MCF 10A (cell line): ENCODE data around the gene CCDC85C. TPM values are rescaled to one million over a fixed set of nuclear protein-coding genes. Genes with fewer than 3 reads are reported as not detected.

Experiments
- BruUV-seq: library from RNA; stranded (reverse); fragments of 400-500 nt; replicated peaks from 2 replicates; lab custom pipeline; 2021; lab: Mats Ljungman, UMichigan
- CTCF ChIA-PET: fragments of 300-600 bp; sonication (Branson Sonifier 250); formaldehyde crosslinking; extraction: SDS; loops from one replicate; lab custom pipeline; 2021; ENCODE audit warnings: antibody characterized with exemption, inconsistent platforms; lab: Yijun Ruan, JAX
- POLR2A ChIA-PET: fragments of 300-600, 350-650 bp; sonication (Branson Sonifier 250); formaldehyde crosslinking; extraction: SDS; loops from one replicate; lab custom pipeline; 2020; ENCODE audit warnings: antibody characterized with exemption, inconsistent platforms; lab: Yijun Ruan, JAX
- DNase-seq: peaks from one replicate; pipeline ENCODE4 v3.0.0-alpha.2; 2018; ENCODE audit not compliant: unreplicated experiment
- H3K27ac Mint-ChIP-seq: one replicate; pipeline ENCODE4 v1.8.0; 2022; ENCODE audit warnings: mild to moderate bottlenecking, low read depth, mixed read lengths; ENCODE audit not compliant: unreplicated experiment
- H3K27me3 Mint-ChIP-seq: one replicate; pipeline ENCODE4 v1.8.0; 2022; ENCODE audit warnings: mixed read lengths; ENCODE audit not compliant: insufficient read depth, unreplicated experiment
- H3K36me3 Mint-ChIP-seq: one replicate; pipeline ENCODE4 v1.8.0; 2022; ENCODE audit warnings: mild to moderate bottlenecking, moderate library complexity, mixed read lengths; ENCODE audit not compliant: insufficient read depth, unreplicated experiment
- H3K4me1 Mint-ChIP-seq: one replicate; pipeline ENCODE4 v1.8.0; 2022; ENCODE audit warnings: mixed read lengths; ENCODE audit not compliant: insufficient read depth, unreplicated experiment
- H3K4me3 Mint-ChIP-seq: one replicate; pipeline ENCODE4 v1.8.0; 2022; ENCODE audit warnings: mild to moderate bottlenecking, moderate library complexity, mixed read lengths; ENCODE audit not compliant: unreplicated experiment
- H3K9me3 Mint-ChIP-seq: one replicate; pipeline ENCODE4 v1.8.0; 2022; ENCODE audit warnings: mixed read lengths; ENCODE audit not compliant: unreplicated experiment
- intact Hi-C: fragments of 100-400 bp; cut with micrococcal nuclease; formaldehyde crosslinking; loops from 2 replicates; pipeline ENCODE4 v1.14.1; 2022
- total RNA-seq: library from RNA; stranded (reverse); gene quantifications from 2 replicates; pipeline ENCODE4 v1.2.3, GENCODE V29; 2022
- TF ChIP-seq, protein P1 (sequence below): fragments of 200-600 bp; IDR thresholded peaks from one replicate; pipeline ENCODE4 v1.8.0; 2022; ENCODE audit warnings: antibody characterized with exemption, mild to moderate bottlenecking; ENCODE audit not compliant: unreplicated experiment

Gene CCDC85C
- total RNA-seq, 1 experiment from 2014 or later = 29.9 TPM

DNA sequence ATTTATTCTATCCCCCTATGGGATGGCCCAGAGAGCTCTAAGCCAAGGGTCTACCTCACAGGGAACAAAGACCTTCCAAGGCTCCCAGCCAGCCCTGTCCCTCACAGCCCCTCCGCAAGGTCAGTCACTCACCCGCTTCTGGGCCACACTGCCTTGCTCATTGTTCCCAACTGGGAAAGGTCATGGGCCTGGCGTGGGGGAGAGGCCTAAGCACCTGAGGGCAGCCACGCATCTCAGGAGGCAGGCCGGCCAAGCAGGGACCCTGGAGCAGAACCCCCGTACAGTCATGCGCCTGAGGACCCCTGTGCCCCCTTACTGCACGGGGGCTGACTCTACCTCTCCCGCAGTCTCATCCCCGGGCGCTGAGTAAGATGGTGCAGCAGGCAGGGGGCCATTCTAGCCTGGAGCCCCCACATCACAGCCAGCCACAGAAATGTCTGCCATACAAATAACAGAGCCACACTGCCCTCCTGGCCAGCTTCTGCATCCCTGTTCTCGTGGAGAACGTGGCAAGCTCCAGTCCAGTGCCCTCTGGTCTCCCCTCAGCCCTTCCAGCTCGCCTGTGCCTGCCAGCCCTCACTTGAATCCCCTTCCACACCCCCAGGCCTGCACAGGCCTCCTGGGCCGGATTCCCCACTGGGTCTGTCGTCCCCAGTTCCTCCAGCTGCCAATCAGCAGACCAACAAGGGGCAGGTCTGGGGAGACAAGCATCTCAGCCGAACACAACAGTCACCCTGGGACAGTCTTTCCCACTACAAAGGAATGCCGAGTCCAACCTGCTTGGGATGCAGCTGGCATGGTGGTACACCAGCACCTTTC is 16.3 kb downstream of the CCDC85C start:
- no peak overlapping the region for H3K27ac Mint-ChIP-seq
- TF ChIP-seq, protein P1, sequence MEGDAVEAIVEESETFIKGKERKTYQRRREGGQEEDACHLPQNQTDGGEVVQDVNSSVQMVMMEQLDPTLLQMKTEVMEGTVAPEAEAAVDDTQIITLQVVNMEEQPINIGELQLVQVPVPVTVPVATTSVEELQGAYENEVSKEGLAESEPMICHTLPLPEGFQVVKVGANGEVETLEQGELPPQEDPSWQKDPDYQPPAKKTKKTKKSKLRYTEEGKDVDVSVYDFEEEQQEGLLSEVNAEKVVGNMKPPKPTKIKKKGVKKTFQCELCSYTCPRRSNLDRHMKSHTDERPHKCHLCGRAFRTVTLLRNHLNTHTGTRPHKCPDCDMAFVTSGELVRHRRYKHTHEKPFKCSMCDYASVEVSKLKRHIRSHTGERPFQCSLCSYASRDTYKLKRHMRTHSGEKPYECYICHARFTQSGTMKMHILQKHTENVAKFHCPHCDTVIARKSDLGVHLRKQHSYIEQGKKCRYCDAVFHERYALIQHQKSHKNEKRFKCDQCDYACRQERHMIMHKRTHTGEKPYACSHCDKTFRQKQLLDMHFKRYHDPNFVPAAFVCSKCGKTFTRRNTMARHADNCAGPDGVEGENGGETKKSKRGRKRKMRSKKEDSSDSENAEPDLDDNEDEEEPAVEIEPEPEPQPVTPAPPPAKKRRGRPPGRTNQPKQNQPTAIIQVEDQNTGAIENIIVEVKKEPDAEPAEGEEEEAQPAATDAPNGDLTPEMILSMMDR = no peak
- ChIA-PET POLR2A (interaction anchor here (0.7 kb wide), 1 partner anchor 39 kb away, joined by 4 read pairs; no protein-coding TSS in a partner anchor), CTCF (interaction anchor here (0.5 to 0.7 kb wide), 2 partner anchors 13 to 64 kb away, joined by 3 read pairs; no protein-coding TSS in a partner anchor)
- BruUV-seq = no TSS peak
- H3K9me3 Mint-ChIP-seq = no peaks in the 10 kb centered on the region
- intact Hi-C loops = no loop called here
- H3K4me1 Mint-ChIP-seq = peaks cover 13% of the 10 kb centered on the region
- no peaks in the 10 kb centered on the region for H3K36me3 Mint-ChIP-seq
- no peak for DNase-seq
- H3K27me3 Mint-ChIP-seq = no peaks in the 10 kb centered on the region
- H3K4me3 Mint-ChIP-seq = no peak overlapping the region

DNA sequence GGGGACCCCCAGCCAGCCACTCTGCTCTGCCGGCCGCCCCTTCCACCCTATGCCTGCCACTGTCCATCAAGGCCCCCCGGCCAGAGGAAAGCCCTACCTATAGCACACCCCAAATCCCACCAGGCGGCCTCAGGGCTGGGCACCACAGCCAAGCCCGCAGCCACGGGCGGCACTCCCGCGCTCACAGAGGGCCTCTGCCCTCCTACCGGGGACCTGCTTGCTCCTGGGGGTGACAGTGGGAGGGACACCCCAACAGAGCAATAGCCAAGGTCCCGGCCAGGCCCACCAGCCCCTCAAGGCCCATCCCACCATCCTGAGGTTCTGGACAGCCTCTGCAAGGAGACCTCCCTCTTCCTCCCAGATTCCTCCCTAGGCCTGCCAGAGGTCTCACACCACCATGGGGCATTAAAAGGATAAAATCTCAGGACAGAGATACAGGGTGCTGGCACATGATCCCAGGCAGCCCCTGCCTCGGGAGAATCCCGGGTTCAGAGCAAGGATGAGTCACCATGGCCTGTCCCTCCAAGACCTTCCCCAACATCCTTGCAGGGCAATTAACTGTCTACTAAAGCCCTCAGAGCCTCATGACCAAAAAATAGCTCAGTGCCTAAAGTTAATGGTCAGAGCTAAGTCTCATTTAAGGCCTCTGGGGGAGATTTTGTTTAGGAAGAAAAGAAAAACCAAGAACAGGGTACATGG is 17.1 kb downstream of the CCDC85C start:
- ChIA-PET POLR2A (no interaction called here), CTCF (interaction anchor here (0.5 to 0.7 kb wide), 2 partner anchors 14 to 63 kb away, joined by 3 read pairs; no protein-coding TSS in a partner anchor)
- Mint-ChIP-seq H3K27ac (no peak overlapping the region), H3K9me3 (no peaks in the 10 kb centered on the region), H3K27me3 (no peaks in the 10 kb centered on the region), H3K36me3 (peaks cover 5% of the 10 kb centered on the region), H3K4me3 (no peak overlapping the region), H3K4me1 (peaks cover 9% of the 10 kb centered on the region)
- TF ChIP-seq, protein P1 = no peak
- no peak for DNase-seq
- intact Hi-C loops = no loop called here
- BruUV-seq = no TSS peak

DNA sequence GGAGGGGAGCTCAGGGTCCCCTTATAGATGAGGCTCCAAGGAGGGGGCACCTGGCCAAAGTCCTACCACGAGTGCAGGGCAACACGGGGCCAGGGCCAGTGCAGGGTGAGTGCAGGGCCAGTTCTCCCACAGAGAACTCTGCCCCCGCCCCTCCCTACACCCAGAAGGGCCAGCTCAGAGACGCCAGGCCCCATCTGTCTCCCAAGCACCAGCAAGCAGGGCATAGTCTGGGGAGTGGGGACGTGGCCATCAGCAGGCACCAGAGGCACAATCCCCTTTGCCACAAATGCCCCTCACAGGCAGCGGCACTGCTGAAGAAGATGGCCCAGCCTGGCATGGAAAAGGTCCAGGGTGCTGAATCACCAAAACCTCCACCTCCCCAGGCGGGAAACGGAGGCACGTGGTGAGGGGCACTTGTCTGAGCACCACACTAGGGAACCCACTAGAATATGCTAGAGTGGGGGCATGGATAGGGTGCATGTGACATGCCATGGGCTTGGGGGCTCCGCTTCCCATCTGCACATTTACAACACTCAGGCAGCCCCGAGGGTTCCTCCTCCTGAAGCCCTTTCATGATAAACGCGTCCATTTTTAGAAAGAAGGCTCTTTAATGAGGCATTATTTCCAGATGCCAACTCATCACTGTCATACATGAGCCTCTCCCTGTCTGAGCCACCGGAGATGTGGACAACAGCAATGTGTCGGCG is 17.8 kb downstream of the CCDC85C start:
- Mint-ChIP-seq H3K36me3 (peaks cover 9% of the 10 kb centered on the region), H3K4me3 (no peak overlapping the region), H3K9me3 (no peaks in the 10 kb centered on the region), H3K4me1 (peaks cover 9% of the 10 kb centered on the region), H3K27me3 (no peaks in the 10 kb centered on the region), H3K27ac (no peak overlapping the region)
- CTCF ChIA-PET = interaction anchor here (1.0 kb wide), 1 partner anchor 42 kb away, joined by 5 read pairs; no protein-coding TSS in a partner anchor
- no TSS peak for BruUV-seq
- TF ChIP-seq, protein P1 = no peak
- POLR2A ChIA-PET = no interaction called here
- intact Hi-C loops = no loop called here
- no peak for DNase-seq
